ENCODE measurements around the gene CUEDC1.

DNA sequence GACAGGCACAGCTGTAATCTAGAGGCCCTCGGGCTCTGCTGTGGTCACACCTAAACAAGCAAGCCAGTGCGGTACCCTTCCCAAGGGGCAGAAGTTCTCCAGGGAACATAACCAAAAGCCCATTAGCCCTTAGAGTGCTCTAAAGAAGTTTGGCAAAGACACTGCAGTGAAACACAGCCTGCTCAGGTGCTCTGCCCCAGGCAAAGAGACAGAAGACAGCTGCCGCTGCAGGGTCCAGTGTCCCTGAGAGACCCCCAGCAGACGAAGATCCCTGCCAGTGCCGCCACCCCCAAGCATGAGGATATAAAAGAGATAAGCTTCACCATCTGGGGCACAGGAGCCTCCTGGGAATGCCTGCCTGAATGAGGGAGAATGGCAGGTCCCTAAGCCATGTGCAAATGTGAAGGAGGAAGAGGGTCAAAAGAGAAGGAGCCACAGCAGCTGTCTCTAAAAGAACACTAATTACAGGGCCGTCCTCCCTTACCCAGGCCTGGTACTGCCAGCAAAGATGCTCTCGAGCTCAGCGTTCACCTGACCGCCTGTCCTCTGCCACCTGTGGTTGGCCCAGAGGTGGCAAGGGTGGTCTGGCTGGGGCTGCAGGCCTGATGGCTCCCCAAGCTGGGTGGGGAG, 29.7 kb downstream of the CUEDC1 start:
- TF ChIP-seq, protein P1, sequence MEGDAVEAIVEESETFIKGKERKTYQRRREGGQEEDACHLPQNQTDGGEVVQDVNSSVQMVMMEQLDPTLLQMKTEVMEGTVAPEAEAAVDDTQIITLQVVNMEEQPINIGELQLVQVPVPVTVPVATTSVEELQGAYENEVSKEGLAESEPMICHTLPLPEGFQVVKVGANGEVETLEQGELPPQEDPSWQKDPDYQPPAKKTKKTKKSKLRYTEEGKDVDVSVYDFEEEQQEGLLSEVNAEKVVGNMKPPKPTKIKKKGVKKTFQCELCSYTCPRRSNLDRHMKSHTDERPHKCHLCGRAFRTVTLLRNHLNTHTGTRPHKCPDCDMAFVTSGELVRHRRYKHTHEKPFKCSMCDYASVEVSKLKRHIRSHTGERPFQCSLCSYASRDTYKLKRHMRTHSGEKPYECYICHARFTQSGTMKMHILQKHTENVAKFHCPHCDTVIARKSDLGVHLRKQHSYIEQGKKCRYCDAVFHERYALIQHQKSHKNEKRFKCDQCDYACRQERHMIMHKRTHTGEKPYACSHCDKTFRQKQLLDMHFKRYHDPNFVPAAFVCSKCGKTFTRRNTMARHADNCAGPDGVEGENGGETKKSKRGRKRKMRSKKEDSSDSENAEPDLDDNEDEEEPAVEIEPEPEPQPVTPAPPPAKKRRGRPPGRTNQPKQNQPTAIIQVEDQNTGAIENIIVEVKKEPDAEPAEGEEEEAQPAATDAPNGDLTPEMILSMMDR (IDR thresholded peaks at IDR 0.05; ENCODE audit: poor library complexity): no peak
- TF ChIP-seq EZH2phosphoT487 (IDR thresholded peaks at IDR 0.05; ENCODE audit: low read depth, severe bottlenecking, unreplicated experiment): no peak
- TF ChIP-seq EZH2 (IDR thresholded peaks at IDR 0.05; ENCODE audit: borderline replicate concordance): no peak

Measured in hepatocyte (in vitro differentiated cells).